BLaER1 treated with 17β-estradiol and CSF1 and Interleukin-3, amounts not matched to agents 10 nM and 100 nM (cell line): ENCODE measurements around the gene PRKCA.

Experiments
- H3K27ac ChIP-seq, 11 experiments: shearing (Covaris generic); formaldehyde crosslinking; 2 replicates each; pipeline ENCODE4 v1.8.1; 2022
- H3K27me3 ChIP-seq, 11 experiments: shearing (Covaris generic); formaldehyde crosslinking; 2 replicates each; pipeline ENCODE4 v1.8.1; 2022
- H3K36me3 ChIP-seq, 11 experiments: shearing (Covaris generic); formaldehyde crosslinking; 2 replicates each; pipeline ENCODE4 v1.8.1; 2022
- H3K4me1 ChIP-seq, 10 experiments: shearing (Covaris generic); formaldehyde crosslinking; 2 replicates each; pipeline ENCODE4 v1.8.1; 2022
- H3K4me2 ChIP-seq, 11 experiments: shearing (Covaris generic); formaldehyde crosslinking; 2 replicates each; pipeline ENCODE4 v1.8.1; 2022
- H3K4me3 ChIP-seq, 10 experiments: shearing (Covaris generic); formaldehyde crosslinking; 2 replicates each; pipeline ENCODE4 v1.8.1; 2022
- H3K9ac ChIP-seq, 11 experiments: shearing (Covaris generic); formaldehyde crosslinking; 2 replicates each; pipeline ENCODE4 v1.8.1; 2022
- H3K9me3 ChIP-seq, 11 experiments: shearing (Covaris generic); formaldehyde crosslinking; replicated peaks in 1 of 11; 2 replicates each; pipeline ENCODE4 v1.8.1; 2022
- H4K20me1 ChIP-seq, 11 experiments: shearing (Covaris generic); formaldehyde crosslinking; 2 replicates each; pipeline ENCODE4 v1.8.1; 2022
- Cebpa-rat ChIP-seq, 11 experiments: shearing (Covaris generic); IDR thresholded peaks; 2 replicates each; pipeline ENCODE4 v1.8.1; 2022

Gene PRKCA

GRCh38 chr17:66415366-66416206, 113.2 kb downstream of the PRKCA start:
- no peak overlapping the region for H3K27ac ChIP-seq
- H3K4me3 ChIP-seq, result no peak overlapping the region
- peaks cover 0 to 96% (median 0%) of the 10 kb centered on the region in 11 experiments; a peak in 5 of 22 replicates for H4K20me1 ChIP-seq
- H3K9ac ChIP-seq, result no peak overlapping the region
- no peaks in the 10 kb centered on the region for H3K9me3 ChIP-seq
- H3K36me3 ChIP-seq, result peaks cover 0 to 8% (median 0%) of the 10 kb centered on the region in 11 experiments; a peak in 2 of 22 replicates
- no peaks in the 10 kb centered on the region for H3K27me3 ChIP-seq
- no peak for TF ChIP-seq Cebpa-rat (IDR thresholded peaks at IDR 0.05)
- peak overlapping the region in 1 of 11 experiments; percentile 20; a peak in 1 of 22 replicates for H3K4me2 ChIP-seq
- peaks cover 12 to 46% (median 22%) of the 10 kb centered on the region in 10 experiments for H3K4me1 ChIP-seq

GRCh38 chr17:66416207-66416940, 114.0 kb downstream of the PRKCA start:
- Histone ChIP-seq H3K27ac (no peak overlapping the region), H4K20me1 (peaks cover 0 to 95% (median 0%) of the 10 kb centered on the region in 11 experiments; a peak in 5 of 22 replicates), H3K36me3 (peaks cover 0 to 8% (median 0%) of the 10 kb centered on the region in 11 experiments; a peak in 2 of 22 replicates), H3K9ac (no peak overlapping the region), H3K4me1 (peaks cover 12 to 49% (median 24%) of the 10 kb centered on the region in 10 experiments), H3K4me2 (peak overlapping the region in 1 of 11 experiments; percentile 20; a peak in 1 of 22 replicates), H3K4me3 (no peak overlapping the region), H3K9me3 (no peaks in the 10 kb centered on the region), H3K27me3 (no peaks in the 10 kb centered on the region)
- TF ChIP-seq Cebpa-rat (IDR thresholded peaks at IDR 0.05), result no peak

GRCh38 chr17:66417300-66417719, 114.9 kb downstream of the PRKCA start:
- TF ChIP-seq Cebpa-rat (IDR thresholded peaks at IDR 0.05), result no peak
- H3K9me3 ChIP-seq, result no peaks in the 10 kb centered on the region
- no peak overlapping the region for H3K4me2 ChIP-seq
- peaks cover 0 to 95% (median 0%) of the 10 kb centered on the region in 11 experiments; a peak in 5 of 22 replicates for H4K20me1 ChIP-seq
- H3K9ac ChIP-seq, result no peak overlapping the region
- no peak overlapping the region for H3K27ac ChIP-seq
- H3K4me3 ChIP-seq, result no peak overlapping the region
- H3K36me3 ChIP-seq, result peaks cover 0 to 8% (median 0%) of the 10 kb centered on the region in 11 experiments; a peak in 2 of 22 replicates
- peaks cover 11 to 49% (median 21%) of the 10 kb centered on the region in 10 experiments for H3K4me1 ChIP-seq
- H3K27me3 ChIP-seq, result no peaks in the 10 kb centered on the region

DNA sequence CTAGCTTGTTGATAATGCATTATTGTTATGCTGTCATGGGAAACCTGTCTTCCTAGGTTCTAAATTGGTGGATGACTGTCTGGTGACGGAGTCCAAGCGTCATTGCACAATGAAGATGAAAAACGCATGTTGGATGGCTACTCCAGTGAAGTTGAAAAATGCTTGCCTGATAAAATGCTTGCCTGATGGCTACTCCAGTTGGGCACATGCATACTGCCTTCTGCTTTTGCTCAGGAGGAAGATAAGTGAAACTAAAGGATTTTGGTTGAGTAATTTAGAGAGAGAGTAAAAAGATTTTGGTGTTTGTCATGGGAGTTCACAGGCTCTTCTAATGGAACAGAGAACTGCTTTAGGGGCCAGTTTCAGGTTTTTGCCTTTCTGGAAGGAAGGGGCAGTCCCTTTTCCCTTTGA, 118.6 kb downstream of the PRKCA start:
- Histone ChIP-seq H3K4me1 (peaks cover 0 to 48% (median 0%) of the 10 kb centered on the region in 10 experiments; a peak in 7 of 20 replicates), H3K9ac (no peak overlapping the region), H3K27me3 (no peaks in the 10 kb centered on the region), H3K4me2 (peak overlapping the region in 3 of 11 experiments; percentile 6 to 65 (median 57); a peak in 4 of 22 replicates), H3K27ac (peak overlapping the region in 1 of 11 experiments; percentile 41; a peak in 3 of 22 replicates), H3K36me3 (peaks cover 0 to 25% (median 0%) of the 10 kb centered on the region in 11 experiments; a peak in 4 of 22 replicates), H4K20me1 (peaks cover 0 to 69% (median 0%) of the 10 kb centered on the region in 11 experiments; a peak in 5 of 22 replicates), H3K4me3 (no peak overlapping the region), H3K9me3 (peaks cover 0 to 11% (median 0%) of the 10 kb centered on the region in 11 experiments; a peak in 7 of 22 replicates)
- TF ChIP-seq Cebpa-rat (IDR thresholded peaks at IDR 0.05), result no peak

- H3K4me1 ChIP-seq, result peaks cover 0 to 55% (median 3%) of the 10 kb centered on the region in 10 experiments; a peak in 8 of 20 replicates
- H3K9me3 ChIP-seq, result peaks cover 4 to 22% (median 12%) of the 10 kb centered on the region in 11 experiments; a peak in 18 of 22 replicates
- peaks cover 0 to 21% (median 0%) of the 10 kb centered on the region in 11 experiments; a peak in 3 of 22 replicates for H3K36me3 ChIP-seq
- no peak for TF ChIP-seq Cebpa-rat (IDR thresholded peaks at IDR 0.05)
- H3K4me3 ChIP-seq, result no peak overlapping the region
- H3K27me3 ChIP-seq, result no peaks in the 10 kb centered on the region
- no peak overlapping the region for H3K9ac ChIP-seq
- peaks cover 0 to 57% (median 0%) of the 10 kb centered on the region in 11 experiments; a peak in 5 of 22 replicates for H4K20me1 ChIP-seq
- peak overlapping the region in 1 of 11 experiments; percentile 41; a peak in 1 of 22 replicates for H3K27ac ChIP-seq
- peak overlapping the region in 2 of 11 experiments; percentile 57 to 65; a peak in 4 of 22 replicates for H3K4me2 ChIP-seq
These were observed 119.8 kb downstream of the PRKCA start for GRCh38 chr17:66422186-66422585.

DNA sequence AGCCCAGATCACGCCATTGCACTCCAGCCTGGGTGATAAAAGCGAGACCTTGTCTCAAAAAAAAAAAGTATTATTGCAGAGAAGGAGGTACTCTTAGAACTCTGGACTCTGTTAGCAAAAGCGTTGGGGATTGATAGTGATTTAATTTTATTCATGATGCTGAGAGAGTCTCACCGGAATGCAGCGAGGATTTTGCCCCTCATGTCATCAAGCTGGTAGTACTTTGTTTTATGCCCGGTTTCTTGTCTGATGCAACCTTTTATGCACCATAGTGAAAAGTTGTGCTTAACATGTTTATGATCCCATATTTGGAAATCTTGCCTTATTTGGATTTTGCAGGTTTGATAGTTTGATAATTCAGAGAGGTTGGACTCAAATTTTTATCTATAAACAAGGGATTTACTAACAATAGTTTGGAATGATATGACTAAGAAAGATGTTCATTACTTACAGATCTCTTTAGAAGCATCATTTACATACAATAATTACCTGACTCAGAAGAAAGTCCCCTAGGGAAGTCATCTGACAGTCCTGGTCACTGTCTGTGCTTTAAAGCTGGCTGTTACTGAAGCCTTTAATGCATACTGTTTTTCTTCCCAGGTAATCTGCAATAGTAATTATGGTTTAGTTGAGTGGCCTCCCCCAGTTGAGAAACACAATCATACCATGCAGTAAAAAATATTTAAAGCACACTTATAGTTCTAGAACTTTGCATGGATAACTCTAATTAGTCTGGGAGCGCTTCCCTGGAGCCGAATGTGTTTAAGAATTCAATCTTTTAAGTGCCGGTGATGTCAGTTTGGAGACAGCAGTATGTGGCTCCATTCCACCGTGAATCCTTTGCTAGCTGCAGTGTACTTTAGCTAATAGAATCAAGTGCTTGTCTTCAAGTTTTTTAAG, 120.9 kb downstream of the PRKCA start:
- no peak for TF ChIP-seq Cebpa-rat (IDR thresholded peaks at IDR 0.05)
- peaks cover 0 to 46% (median 0%) of the 10 kb centered on the region in 11 experiments; a peak in 5 of 22 replicates for H4K20me1 ChIP-seq
- no peaks in the 10 kb centered on the region for H3K27me3 ChIP-seq
- no peak overlapping the region for H3K4me3 ChIP-seq
- no peak overlapping the region for H3K4me2 ChIP-seq
- H3K9ac ChIP-seq, result no peak overlapping the region
- H3K36me3 ChIP-seq, result peaks cover 0 to 21% (median 0%) of the 10 kb centered on the region in 11 experiments; a peak in 3 of 22 replicates
- peaks cover 0 to 58% (median 3%) of the 10 kb centered on the region in 10 experiments; a peak in 8 of 20 replicates for H3K4me1 ChIP-seq
- H3K9me3 ChIP-seq, result peaks cover 4 to 24% (median 12%) of the 10 kb centered on the region in 11 experiments; a peak in 18 of 22 replicates
- no peak overlapping the region for H3K27ac ChIP-seq

GRCh38 chr17:66425756-66426396, 123.5 kb downstream of the PRKCA start:
- Histone ChIP-seq H3K36me3 (peaks cover 0 to 21% (median 0%) of the 10 kb centered on the region in 11 experiments; a peak in 3 of 22 replicates), H4K20me1 (peaks cover 0 to 33% (median 0%) of the 10 kb centered on the region in 11 experiments; a peak in 4 of 22 replicates), H3K9me3 (peaks cover 4 to 24% (median 12%) of the 10 kb centered on the region in 11 experiments; a peak in 18 of 22 replicates), H3K4me3 (no peak overlapping the region), H3K4me2 (peak overlapping the region in 2 of 11 experiments; percentile 4 to 13; a peak in 2 of 22 replicates), H3K27ac (no peak overlapping the region), H3K4me1 (peaks cover 0 to 70% (median 8%) of the 10 kb centered on the region in 10 experiments; a peak in 10 of 20 replicates), H3K27me3 (no peaks in the 10 kb centered on the region), H3K9ac (no peak overlapping the region)
- no peak for TF ChIP-seq Cebpa-rat (IDR thresholded peaks at IDR 0.05)
